Diencephalon (tissue), 1 donor: ENCODE data around the gene RAD52. TPM values are rescaled to one million over a fixed set of nuclear protein-coding genes. Genes with fewer than 3 reads are reported as not detected.

ENCODE experiments used
- total RNA-seq: library from RNA; depleted of rRNA; stranded (reverse); fragments of >200 nt; gene quantifications from one replicate; pipeline ENCODE4 v1.2.3, GENCODE V29; 2014

Gene RAD52
- total RNA-seq, result 16.6 TPM

DNA sequence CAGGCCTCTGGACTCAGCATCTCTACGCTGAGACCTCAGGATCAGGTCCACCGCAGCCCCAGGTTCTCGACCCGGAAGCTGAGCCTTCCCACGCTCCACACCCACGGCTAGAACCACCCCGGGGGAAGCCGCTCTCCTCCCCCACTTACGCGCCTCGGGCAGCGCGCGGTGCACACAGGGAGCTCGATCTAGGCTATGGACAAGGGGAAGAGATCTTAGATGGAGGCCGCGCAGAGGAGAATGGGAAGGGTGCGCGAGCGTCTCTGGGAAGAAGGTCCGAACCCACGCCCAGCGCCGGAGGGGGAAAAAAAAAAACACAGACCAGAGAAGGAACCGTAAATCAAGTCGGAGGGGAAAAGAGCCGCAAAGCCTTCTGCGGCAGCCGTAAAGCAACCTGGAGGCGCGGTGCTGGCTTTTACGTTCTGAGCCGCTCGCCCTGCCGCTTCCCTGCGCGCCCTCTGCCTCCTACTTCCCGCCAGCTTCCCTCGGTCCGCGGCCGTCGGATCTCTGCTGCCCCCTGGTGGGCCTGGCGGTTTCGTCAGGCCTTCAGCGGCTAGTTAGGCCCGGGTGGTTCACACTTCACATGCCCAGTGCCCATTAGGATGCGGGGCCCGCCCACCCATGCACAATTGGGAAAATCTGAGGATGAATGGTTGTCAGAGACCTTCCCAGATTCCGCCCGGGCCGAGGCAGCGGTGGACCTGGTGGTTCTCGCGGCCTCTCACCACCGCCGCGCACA, at the start of gene RAD52:
Gene RAD52 (minus strand): TSS at position 242 of the 739 bp plus-strand sequence. CDS start 16,636 bp downstream, outside the sequence.

DNA sequence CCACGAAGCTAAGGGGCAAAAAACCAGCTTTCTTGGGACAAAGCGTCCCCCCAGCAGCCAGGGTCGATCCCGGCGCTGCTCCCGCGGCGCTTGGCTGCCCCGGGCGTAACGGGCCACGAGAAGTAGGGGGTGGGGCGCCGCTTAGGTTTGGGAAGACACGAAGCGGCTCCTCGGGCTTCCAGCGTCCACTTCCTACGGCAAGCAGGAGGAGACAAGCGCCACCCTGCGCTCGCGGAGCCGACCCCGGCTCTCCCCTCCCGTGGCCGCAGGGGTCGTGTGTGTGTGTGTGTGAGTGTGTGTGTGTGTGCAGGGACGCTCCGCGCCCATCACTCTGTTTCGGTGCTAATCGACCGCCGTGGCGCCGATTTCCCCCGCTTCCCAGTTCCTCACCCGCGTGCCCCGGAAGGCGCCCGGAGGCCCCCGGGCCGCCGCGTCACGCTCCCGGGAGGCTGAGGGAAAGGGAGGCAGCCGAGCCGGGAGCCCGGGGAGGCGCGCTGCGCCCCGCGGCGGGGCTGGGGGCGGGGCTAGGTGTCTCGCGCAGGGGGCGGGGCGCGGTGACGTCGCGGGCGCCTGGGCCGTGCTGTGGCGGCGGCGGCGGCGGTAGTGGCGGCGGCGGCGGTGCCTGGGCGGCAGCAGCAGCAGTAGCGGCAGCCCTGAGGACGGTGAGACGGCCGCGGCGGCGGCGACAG, 41.3 kb upstream of the RAD52 start, which contains the start of gene ERC1:
Gene ERC1 (plus strand): TSS at position 563 of the 689 bp plus-strand sequence. CDS start 36,681 bp downstream, outside the sequence.

Other genes with a start within 250 kb of the RAD52 start
- 91.1 TPM for gene WNK1, start 197.1 kb downstream of the RAD52 start, total RNA-seq
- gene ERC1, start 41.5 kb upstream of the RAD52 start, total RNA-seq, result 154 TPM